GM21786 (cell line): ENCODE results near the gene LRCH3.

Experiments
- ATAC-seq: cut with Tn5 transposase; IDR thresholded peaks from one replicate; pipeline ENCODE4 v1.9.1; 2021; ENCODE audit not compliant: unreplicated experiment

The LRCH3 gene

GRCh38 chr3:197791892-197792647 is 1.0 kb downstream of the LRCH3 start:
- peak; percentile 8 for ATAC-seq

GRCh38 chr3:197793247-197793646 is 2.2 kb downstream of the LRCH3 start:
- peak; percentile 33 for ATAC-seq

- no peak for ATAC-seq
Observed at GRCh38 chr3:197794115-197794514, 3.1 kb downstream of the LRCH3 start.

GRCh38 chr3:197795200-197795599 is 4.1 kb downstream of the LRCH3 start:
- no peak for ATAC-seq

- ATAC-seq, result no peak
Observed at GRCh38 chr3:197796087-197796486, 5.0 kb downstream of the LRCH3 start.

GRCh38 chr3:197798863-197799262 is 7.8 kb downstream of the LRCH3 start:
- ATAC-seq, result peak; percentile 60

- no peak for ATAC-seq
Observed at GRCh38 chr3:197800379-197800778, 9.3 kb downstream of the LRCH3 start.

GRCh38 chr3:197801891-197802778 is 11.1 kb downstream of the LRCH3 start:
- no peak for ATAC-seq

GRCh38 chr3:197802779-197803459 is 11.9 kb downstream of the LRCH3 start:
- ATAC-seq, result no peak

GRCh38 chr3:197804511-197804910 is 13.5 kb downstream of the LRCH3 start:
- ATAC-seq, result no peak

- no peak for ATAC-seq
Observed at GRCh38 chr3:197807969-197808587, 17.0 kb downstream of the LRCH3 start.

- ATAC-seq, result no peak
Observed at GRCh38 chr3:197809356-197810020, 18.4 kb downstream of the LRCH3 start.

- no peak for ATAC-seq
Observed at GRCh38 chr3:197810901-197811300, 19.8 kb downstream of the LRCH3 start.

- ATAC-seq, result no peak
Observed at GRCh38 chr3:197811343-197811742, 20.3 kb downstream of the LRCH3 start.

GRCh38 chr3:197814372-197814771 is 23.3 kb downstream of the LRCH3 start:
- ATAC-seq, result no peak

- no peak for ATAC-seq
Observed at GRCh38 chr3:197820550-197821335, 29.7 kb downstream of the LRCH3 start.

GRCh38 chr3:197829397-197830045 is 38.5 kb downstream of the LRCH3 start:
- no peak for ATAC-seq

GRCh38 chr3:197830308-197830966 is 39.4 kb downstream of the LRCH3 start:
- ATAC-seq, result no peak

GRCh38 chr3:197830967-197831313 is 39.9 kb downstream of the LRCH3 start:
- ATAC-seq, result no peak
